H1 (cell line): ENCODE data around the gene MAPKAP1. TPM values are rescaled to one million over a fixed set of nuclear protein-coding genes. Genes with fewer than 3 reads are reported as not detected.

Source experiments
- CTCF ChIA-PET: fragments of 300-600 bp; sonication (Branson Sonifier 250); formaldehyde crosslinking; loops from one replicate; lab custom pipeline; 2021; ENCODE audit not compliant: partially characterized antibody; lab: Charles Lee
- POLR2A ChIA-PET: fragments of 300-600 bp; sonication (Branson Sonifier 250); formaldehyde crosslinking; loops from one replicate; lab custom pipeline; 2021; ENCODE audit warnings: inconsistent platforms; ENCODE audit not compliant: partially characterized antibody; lab: Charles Lee
- DNase-seq, 2 experiments: peaks; one replicate each; pipeline versions ENCODE4 v3.0.0 to v3.0.0-alpha.2; 2010 to 2022; ENCODE audit warnings: low spot score in 2 of 2, low read depth in 1 of 2, mixed read lengths in 1 of 2
- FAIRE-seq: peaks from 2 replicates; lab custom pipeline; 2011; peaks lifted over from hg19 to GRCh38; lab: Jason Lieb, UNC
- H2AFZ ChIP-seq: 2 replicates; pipeline ENCODE4 v1.8.1; 2012; ENCODE audit warnings: low read length, inconsistent platforms
- H2AK5ac ChIP-seq: 2 replicates; pipeline ENCODE4 v1.6.1; 2013; ENCODE audit warnings: low read depth, low read length
- H2BK120ac ChIP-seq: replicated peaks from 2 replicates; pipeline ENCODE3; 2013; ENCODE audit warnings: low read depth, low read length, inconsistent platforms
- H2BK12ac ChIP-seq: 2 replicates; pipeline ENCODE4 v1.6.1; 2013; ENCODE audit warnings: low read depth, low read length
- H2BK15ac ChIP-seq: 2 replicates; pipeline ENCODE4 v1.6.1; 2013; ENCODE audit warnings: low read length
- H2BK20ac ChIP-seq: 2 replicates; pipeline ENCODE4 v1.6.1; 2013; ENCODE audit warnings: low read length
- H2BK5ac ChIP-seq: 2 replicates; pipeline ENCODE4 v1.6.1; 2013; ENCODE audit warnings: low read depth, low read length
- H3K14ac ChIP-seq: 2 replicates; pipeline ENCODE4 v1.6.1; 2013; ENCODE audit warnings: inconsistent platforms; ENCODE audit not compliant: insufficient read length
- H3K18ac ChIP-seq: 2 replicates; pipeline ENCODE4 v1.6.1; 2013; ENCODE audit warnings: low read length; ENCODE audit errors: extremely low read depth
- H3K23ac ChIP-seq: 2 replicates; pipeline ENCODE4 v1.6.1; 2013; ENCODE audit warnings: inconsistent platforms; ENCODE audit not compliant: insufficient read length
- H3K23me2 ChIP-seq: 2 replicates; pipeline ENCODE4 v1.6.1; 2013; ENCODE audit warnings: low read depth, low read length
- H3K27ac ChIP-seq: 2 replicates; pipeline ENCODE4 v1.6.1; 2011; ENCODE audit warnings: low read depth, low read length, inconsistent platforms
- H3K27me3 ChIP-seq, 4 experiments: replicated peaks in 1 of 4; 1 replicate in 1 of 4; 2 replicates in 3 of 4; pipeline versions ENCODE4 v1.6.1 to v1.8.1; 2011 to 2013; ENCODE audit warnings: low read length in 3 of 4, mild to moderate bottlenecking in 3 of 4, inconsistent platforms in 2 of 4, mixed read lengths in 2 of 4, moderate library complexity in 1 of 4; ENCODE audit not compliant: control insufficient read depth in 3 of 4, insufficient read depth in 3 of 4; ENCODE audit errors: extremely low read depth in 1 of 4
- H3K36me3 ChIP-seq, 4 experiments: 2 replicates each; pipeline versions ENCODE4 v1.6.1 to v1.8.1; 2011 to 2013; ENCODE audit warnings: mild to moderate bottlenecking in 4 of 4, low read length in 3 of 4, moderate library complexity in 2 of 4, control low read depth in 1 of 4, inconsistent platforms in 1 of 4; ENCODE audit not compliant: insufficient read depth in 4 of 4, control insufficient read depth in 2 of 4
- H3K4ac ChIP-seq: replicated peaks from 2 replicates; pipeline ENCODE3; 2013; ENCODE audit warnings: low read length, low read depth, mixed read lengths, inconsistent platforms; ENCODE audit not compliant: insufficient read length
- H3K4me1 ChIP-seq, 4 experiments: replicated peaks in 1 of 4; 1 replicate in 1 of 4; 2 replicates in 3 of 4; pipeline versions ENCODE4 v1.6.1 to v1.8.1; 2011 to 2013; ENCODE audit warnings: low read length in 3 of 4, inconsistent platforms in 2 of 4, mixed read lengths in 1 of 4; ENCODE audit not compliant: insufficient read depth in 4 of 4, control insufficient read depth in 3 of 4
- H3K4me2 ChIP-seq, 2 experiments: 2 replicates each; pipeline versions ENCODE4 v1.6.1 to v1.8.1; 2011 to 2013; ENCODE audit warnings: low read depth in 2 of 2, low read length in 2 of 2, control low read depth in 1 of 2, inconsistent platforms in 1 of 2, mild to moderate bottlenecking in 1 of 2; ENCODE audit not compliant: insufficient read depth in 1 of 2
- H3K4me3 ChIP-seq, 4 experiments: fragments of 200-600, 300-600 bp in 1 of 4; sonication (generic), shearing (Covaris generic), sonication (Bioruptor Twin) in 1 of 4; 2 replicates each; pipeline versions ENCODE4 v1.5.1 to v1.8.1; 2011 to 2016; ENCODE audit warnings: low read length in 4 of 4, low read depth in 3 of 4, control low read depth in 2 of 4, inconsistent platforms in 2 of 4, mild to moderate bottlenecking in 2 of 4, mixed read lengths in 1 of 4, moderate library complexity in 1 of 4; ENCODE audit not compliant: insufficient read depth in 2 of 4; ENCODE audit errors: extremely low read depth in 1 of 4
- H3K56ac ChIP-seq: replicated peaks from 2 replicates; pipeline ENCODE3; 2013; ENCODE audit warnings: low read depth, mild to moderate bottlenecking, mixed read lengths, low read length, inconsistent platforms; ENCODE audit not compliant: insufficient read length
- H3K79me1 ChIP-seq: 2 replicates; pipeline ENCODE4 v1.6.1; 2013; ENCODE audit warnings: low read depth, low read length, control low read depth
- H3K79me2 ChIP-seq, 2 experiments: 2 replicates each; pipeline versions ENCODE4 v1.6.1 to v1.8.1; 2012 to 2013; ENCODE audit warnings: low read length in 2 of 2, mild to moderate bottlenecking in 2 of 2, inconsistent platforms in 1 of 2; ENCODE audit not compliant: insufficient read depth in 2 of 2, control insufficient read depth in 1 of 2
- H3K9ac ChIP-seq, 4 experiments: replicated peaks in 1 of 4; 1 replicate in 1 of 4; 2 replicates in 3 of 4; pipeline versions ENCODE4 v1.6.1 to v1.8.1; 2011 to 2013; ENCODE audit warnings: low read depth in 3 of 4, low read length in 3 of 4, control low read depth in 2 of 4, mild to moderate bottlenecking in 2 of 4, moderate library complexity in 2 of 4, inconsistent platforms in 1 of 4; ENCODE audit errors: extremely low read depth in 1 of 4
- H3K9me3 ChIP-seq, 2 experiments: 2 replicates each; pipeline versions ENCODE4 v1.6.1 to v1.8.1; 2012 to 2013; ENCODE audit warnings: mild to moderate bottlenecking in 2 of 2, moderate library complexity in 2 of 2, control low read depth in 1 of 2, inconsistent platforms in 1 of 2, low read depth in 1 of 2, low read length in 1 of 2, mixed read lengths in 1 of 2; ENCODE audit not compliant: insufficient read depth in 2 of 2
- H4K20me1 ChIP-seq, 2 experiments: replicated peaks in 1 of 2; 2 replicates each; pipeline versions ENCODE3 to v1.8.1; 2011 to 2013; ENCODE audit warnings: inconsistent platforms in 2 of 2, low read length in 2 of 2, mild to moderate bottlenecking in 1 of 2; ENCODE audit not compliant: insufficient read depth in 2 of 2, control insufficient read depth in 1 of 2
- H4K5ac ChIP-seq: 2 replicates; pipeline ENCODE4 v1.6.1; 2013; ENCODE audit warnings: low read length, low read depth, mixed read lengths, inconsistent platforms; ENCODE audit not compliant: insufficient read length
- H4K8ac ChIP-seq: 2 replicates; pipeline ENCODE4 v1.8.0; 2013; ENCODE audit warnings: mild to moderate bottlenecking, moderate library complexity, low read length, inconsistent platforms; ENCODE audit not compliant: insufficient read depth; ENCODE audit errors: extremely low read depth
- H4K91ac ChIP-seq: replicated peaks from 2 replicates; pipeline ENCODE3; 2013; ENCODE audit warnings: low read length, mixed read lengths, inconsistent platforms; ENCODE audit not compliant: insufficient read length
- WGBS, 2 experiments: shearing (Covaris generic) in 1 of 2; methylation state at CpG; one replicate each; pipeline versions ENCODE4 v1.1.6 to v1.1.7; 2013 to 2015; ENCODE audit warnings: low lambda C conversion rate in 2 of 2, mixed read lengths in 2 of 2, inconsistent platforms in 1 of 2, low coverage in 1 of 2, missing lambda C conversion rate in 1 of 2; ENCODE audit not compliant: insufficient replicate concordance in 2 of 2, insufficient coverage in 1 of 2, insufficient read length in 1 of 2; ENCODE audit errors: extremely low coverage in 1 of 2, missing lambda C conversion rate in 1 of 2; 5-methylcytosine and 5-hydroxymethylcytosine counted together
- polyA plus RNA-seq, 7 experiments: library from polyadenylated mRNA; depleted of rRNA in 3 of 7; stranded (reverse) in 5 of 7; unstranded in 2 of 7; fragments of >200 nt in 5 of 7; fragments of 200-250 nt in 2 of 7; gene quantifications; 1 replicate in 5 of 7; 2 replicates in 1 of 7; 4 replicates in 1 of 7; pipeline versions ENCODE4 v1.2.1 to v1.2.3, GENCODE V29; 2011 to 2013; ENCODE audit warnings: missing spikeins in 2 of 7, mixed read lengths in 2 of 7
- total RNA-seq: library from RNA; stranded (reverse); fragmentation: NEBNext Ultra II Directional; extraction: Animal tissue kit (Norgen Biotek cat#: 25700); gene quantifications from 2 replicates; pipeline ENCODE4 v1.2.1, GENCODE V29; 2021

Gene MAPKAP1
- total and polyA plus RNA-seq, 2 of the 8 experiments (the other 6 are each of a cell fraction or from before 2014, with no cell fraction given): 79.2 to 140 TPM

DNA sequence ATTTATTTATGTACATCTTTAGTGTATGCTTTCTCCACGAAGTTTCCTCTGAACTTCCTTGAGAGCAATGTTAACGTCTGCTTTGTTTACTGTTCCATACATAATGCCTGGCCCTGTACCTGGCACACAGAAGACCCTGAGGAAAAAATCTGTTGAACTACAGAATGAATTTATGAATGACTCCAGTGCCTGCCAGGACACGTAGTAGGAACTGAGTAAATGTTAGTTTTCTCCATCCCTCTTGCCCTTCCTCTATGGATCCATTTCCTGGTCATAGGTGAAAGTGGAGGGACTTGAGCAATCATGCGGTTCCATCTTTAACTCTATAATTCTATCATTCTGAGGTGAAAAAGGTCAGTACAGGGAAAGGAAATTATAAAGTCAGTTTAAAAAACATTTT, 117.7 kb downstream of the MAPKAP1 start:
- Histone ChIP-seq H3K79me2 (peaks cover 0 to 29% of the 10 kb centered on the region in 2 experiments; a peak in 3 of 4 replicates), H2BK20ac (no peak overlapping the region), H3K4me1 (0 out of 7 replicates have a peak, but pooled peaks cover 0 to 3% (median 1%) of the 10 kb centered on the region in 4 experiments), H3K79me1 (peaks cover 9% of the 10 kb centered on the region), H3K56ac (no peak overlapping the region), H3K14ac (no peak overlapping the region), H3K27me3 (no peaks in the 10 kb centered on the region), H3K4me2 (no peak overlapping the region), H3K9me3 (no peaks in the 10 kb centered on the region), H2AK5ac (no peak overlapping the region), H3K18ac (no peak overlapping the region), H3K9ac (no peak overlapping the region), H3K23ac (no peak overlapping the region), H4K91ac (no peak overlapping the region), H2BK12ac (no peak overlapping the region), H3K23me2 (no peaks in the 10 kb centered on the region; the same call in 1 of the 2 replicates), H4K8ac (no peak overlapping the region), H3K36me3 (no peaks in the 10 kb centered on the region; a peak in 1 of 8 replicates), H3K4me3 (no peak overlapping the region), H3K4ac (no peak overlapping the region), H2AFZ (no peak overlapping the region), H4K5ac (no peak overlapping the region), H2BK15ac (no peak overlapping the region), H3K27ac (no peak overlapping the region), H4K20me1 (peaks cover 0 to 2% of the 10 kb centered on the region in 2 experiments), H2BK5ac (no peak overlapping the region), H2BK120ac (no peak overlapping the region)
- 91% methylated on average over 4 of the region's 4 CpGs; no CpG with 5 or more reads in 1 of the 2 experiments for WGBS, 2 experiments
- POLR2A ChIA-PET: no interaction called here
- no peak for FAIRE-seq
- CTCF ChIA-PET: interaction anchor here (2.0 to 3.1 kb wide), 2 partner anchors 16 to 31 kb away, joined by 7 to 12 read pairs; no protein-coding TSS in a partner anchor
- no peak for DNase-seq
